Heart right ventricle (tissue), 16 donors: ENCODE data around the gene ATXN1. TPM values are rescaled to one million over a fixed set of nuclear protein-coding genes. Genes with fewer than 3 reads are reported as not detected.

Experiments used
- ATAC-seq, 8 donors: fragments of 200-7000 bp; cut with Tn5 transposase; one replicate each; pipeline ENCODE4 v1.9.1; 2020; ENCODE audit warnings: mild to moderate bottlenecking in 8 of 8, moderate library complexity in 8 of 8, moderate number of reproducible peaks in 1 of 8
- DNase-seq, 2 donors: peaks; one replicate each; pipeline ENCODE4 v3.0.0-alpha.2; 2020
- H3K27ac ChIP-seq, 10 donors: fragments of 200-600 bp; sonication (generic) in 2 of 10; one replicate each; pipeline versions ENCODE4 v1.5.0 to v1.8.0; 2020 to 2022; ENCODE audit warnings: mild to moderate bottlenecking in 3 of 10
- H3K27me3 ChIP-seq, 7 donors: fragments of 200-600 bp; one replicate each; pipeline ENCODE4 v1.8.0; 2021 to 2022; ENCODE audit warnings: mild to moderate bottlenecking in 2 of 7
- H3K36me3 ChIP-seq, 9 donors: fragments of 200-600 bp; sonication (generic) in 1 of 9; one replicate each; pipeline versions ENCODE4 v1.5.0 to v1.8.0; 2020 to 2022; ENCODE audit warnings: mild to moderate bottlenecking in 2 of 9
- H3K4me1 ChIP-seq, 9 donors: fragments of 200-600 bp; sonication (generic) in 1 of 9; one replicate each; pipeline versions ENCODE4 v1.5.0 to v1.8.0; 2020 to 2022; ENCODE audit warnings: mild to moderate bottlenecking in 4 of 9
- H3K4me3 ChIP-seq, 10 donors: fragments of 200-600 bp; sonication (generic) in 2 of 10; one replicate each; pipeline versions ENCODE4 v1.5.0 to v1.8.0; 2020 to 2022; ENCODE audit warnings: mild to moderate bottlenecking in 7 of 10, moderate library complexity in 2 of 10
- H3K9me3 ChIP-seq, 11 donors: fragments of 200-600 bp in 10 of 11; sonication (generic) in 2 of 11; one replicate each; pipeline versions ENCODE4 v1.5.0 to v1.8.0; 2013 to 2022; ENCODE audit warnings: mild to moderate bottlenecking in 2 of 11, control low read depth in 1 of 11, moderate library complexity in 1 of 11
- CTCF ChIP-seq, 9 donors: fragments of 200-600 bp; sonication (generic) in 2 of 9; IDR thresholded peaks; one replicate each; pipeline versions ENCODE4 v1.5.0 to v1.8.0; 2021 to 2022; ENCODE audit warnings: antibody characterized with exemption in 9 of 9, mild to moderate bottlenecking in 5 of 9, moderate library complexity in 1 of 9
- WGBS, 2 donors: extraction: QIAGEN DNeasy Blood & Tissue Kit; methylation state at CpG; one replicate each; pipeline ENCODE4 v1.1.7; 2013; ENCODE audit warnings: inconsistent platforms in 1 of 2; 5-methylcytosine and 5-hydroxymethylcytosine counted together
- intact Hi-C, 10 donors: fragments of 100-400 bp; cut with DNase I; formaldehyde crosslinking; loops; one replicate each; pipeline versions ENCODE4 v1.11.1 to v1.14.2; 2022
- polyA plus RNA-seq, 2 donors: library from polyadenylated mRNA; stranded (reverse); fragments of 200-250 nt; gene quantifications; one replicate each; pipeline ENCODE4 v1.2.3, GENCODE V29; 2013
- total RNA-seq, 10 donors: library from RNA; stranded (reverse); fragmentation: NEBNext Ultra II Directional in 3 of 10; extraction: Animal tissue kit (Norgen Biotek cat#: 25700) in 3 of 10; gene quantifications; one replicate each; pipeline versions ENCODE4 v1.2.1 to v1.2.4, GENCODE V29; 2021 to 2023
- donor health status: Arrhythmogenic right ventricular cardiomyopathy.
- donor health status: ischemic (EF 13 %, LVEDD 7.1; RV severe dilation, severe dysfunction).
- donor health status: healthy with polysubstance abuse.
- donor health status: DM: no; HTN: yes; CAD: no.
- donor health status: DM: no; HTN: no; CAD: no.
- donor health status: ischemic (EF 25% LVEDD 6.9; RV normal size, moderate dysfunction).
- donor health status: ischemic (EF 25% LVEDD 5.7; RV mildly dilated, moderate dysfunction).
- donor health status: healthy.
- donor health status: DM: yes; HTN: yes; CAD: no.
- donor health status: Ischemic cardiomyopathy.
- donor health status: ischemic (EF 35%, LVEDD 5.7; RV mildly dilated, moderate dysfunction).
- donor health status: nonischemic (EF 11% LVEDD 7.7; RV severe dilation, severe dysfunction).
- donor health status: DM: yes; HTN: yes; CAD: no.
- donor health status: PGD.
- donor health status: ischemic (EF 29% LVEDD 5.4; RV normal size, mild dysfunction).
- donor health status: nonischemic (EF 23%, LVEDD 6.1; RV moderate dilation, normal function).

ATXN1 gene
- total and polyA plus RNA-seq, 12 donors = 4.1 to 46.5 (median 40.3) TPM

GRCh38 chr6:16722630-16723029, 38.6 kb downstream of the ATXN1 start:
- ATAC-seq = no peak
- H3K9me3 ChIP-seq = no peaks in the 10 kb centered on the region

GRCh38 chr6:16721977-16722376, 39.3 kb downstream of the ATXN1 start:
- no peak for TF ChIP-seq CTCF (IDR thresholded peaks at IDR 0.05)
- Histone ChIP-seq H3K4me1 (peaks cover 0 to 84% (median 53%) of the 10 kb centered on the region in 9 donors), H3K36me3 (no peaks in the 10 kb centered on the region), H3K9me3 (no peaks in the 10 kb centered on the region), H3K27ac (no peak overlapping the region), H3K27me3 (no peaks in the 10 kb centered on the region), H3K4me3 (no peak overlapping the region)
- ATAC-seq (no peak), DNase-seq (no peak)
- WGBS, 2 donors = 77% methylated on average over 5 of the region's 5 CpGs
- intact Hi-C loops = no loop called here

More at GRCh38 chr6:16722630-16723029, 38.6 kb downstream of the ATXN1 start:
- H3K27ac ChIP-seq = no peak overlapping the region
- H3K4me3 ChIP-seq = no peak overlapping the region
- no peak for TF ChIP-seq CTCF (IDR thresholded peaks at IDR 0.05)
- H3K4me1 ChIP-seq = peaks cover 0 to 84% (median 53%) of the 10 kb centered on the region in 9 donors
- no peaks in the 10 kb centered on the region for H3K36me3 ChIP-seq
- intact Hi-C loops = no loop called here
- 88 to 93% methylated on average over 3 of the region's 3 CpGs for WGBS, 2 donors
- H3K27me3 ChIP-seq = no peaks in the 10 kb centered on the region
- no peak for DNase-seq

GRCh38 chr6:16720861-16721260, 40.4 kb downstream of the ATXN1 start:
- WGBS, 2 donors = 84 to 92% methylated on average over 4 of the region's 4 CpGs
- Histone ChIP-seq H3K27ac (no peak overlapping the region), H3K4me3 (no peak overlapping the region), H3K9me3 (no peaks in the 10 kb centered on the region), H3K27me3 (no peaks in the 10 kb centered on the region), H3K36me3 (no peaks in the 10 kb centered on the region), H3K4me1 (peaks cover 0 to 76% (median 52%) of the 10 kb centered on the region in 9 donors)
- ATAC-seq (no peak), DNase-seq (no peak)
- TF ChIP-seq CTCF (IDR thresholded peaks at IDR 0.05) = no peak
- intact Hi-C loops = no loop called here

- no peak for DNase-seq
- ATAC-seq = no peak
- 78 to 81% methylated on average over 8 of the region's 8 CpGs for WGBS, 2 donors
- peaks cover 0 to 62% (median 38%) of the 10 kb centered on the region in 9 donors for H3K4me1 ChIP-seq
- H3K36me3 ChIP-seq = no peaks in the 10 kb centered on the region
- intact Hi-C loops = no loop called here
- no peak overlapping the region for H3K27ac ChIP-seq
- TF ChIP-seq CTCF (IDR thresholded peaks at IDR 0.05) = no peak
- no peak overlapping the region for H3K4me3 ChIP-seq
- no peaks in the 10 kb centered on the region for H3K9me3 ChIP-seq
- H3K27me3 ChIP-seq = no peaks in the 10 kb centered on the region
Observed at GRCh38 chr6:16719488-16719887, 41.8 kb downstream of the ATXN1 start.
